AML-193 (cell line): ENCODE results near the gene UGT1A6.
"Not testable (repeated sequence)": the region's sequence is repeated elsewhere in the genome, so short reads cannot be mapped to it uniquely, and the experiment has no call there.

Experiments used
- DNase-seq, 2 experiments: peaks; one replicate each; lab custom pipeline; 2025; lab: John Stamatoyannopoulos, UW

UGT1A6 gene

DNA sequence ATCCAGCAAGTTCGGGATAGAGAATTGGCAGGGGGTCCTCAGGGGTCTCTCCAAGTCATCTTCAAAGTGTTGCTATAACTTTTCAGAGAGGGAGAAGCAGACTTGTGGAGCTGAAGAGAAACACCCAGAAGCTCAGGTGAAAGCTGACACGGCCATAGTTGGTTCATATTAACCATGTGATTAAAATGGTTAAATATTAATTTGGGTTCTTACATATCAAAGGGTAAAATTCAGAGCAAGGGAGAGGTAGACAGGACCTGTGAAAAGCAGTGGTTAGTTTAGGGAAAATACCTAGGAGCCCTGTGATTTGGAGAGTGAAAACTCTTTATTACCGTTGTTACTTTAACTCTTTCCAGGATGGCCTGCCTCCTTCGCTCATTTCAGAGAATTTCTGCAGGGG, at the start of gene UGT1A6:
Gene UGT1A6, plus strand, starts transcription at position 243 of the 400 bp plus-strand sequence. Its CDS starts 115 bp downstream, at position 358.
- DNase-seq = no peak

DNA sequence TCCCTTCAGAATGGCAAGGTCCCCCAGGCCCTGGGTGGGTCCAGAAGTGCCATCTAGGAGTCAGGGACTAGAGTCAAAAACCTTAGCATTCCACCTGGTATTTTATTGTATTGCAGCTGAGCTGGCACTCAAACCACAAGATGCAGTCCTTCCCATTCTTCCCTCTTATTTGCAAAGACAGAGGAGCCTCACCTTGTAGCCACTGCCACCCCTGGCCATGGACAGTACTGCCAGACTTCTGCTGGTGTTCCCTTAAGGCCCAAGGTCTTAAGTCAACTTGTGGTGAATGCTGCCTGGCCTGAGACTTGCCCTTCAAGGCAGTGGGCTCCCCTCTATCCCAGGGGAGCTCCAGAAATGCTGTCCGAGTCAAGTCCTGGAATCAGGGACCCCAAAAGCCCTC, 49.6 kb upstream of the UGT1A6 start:
- no peak for DNase-seq

DNA sequence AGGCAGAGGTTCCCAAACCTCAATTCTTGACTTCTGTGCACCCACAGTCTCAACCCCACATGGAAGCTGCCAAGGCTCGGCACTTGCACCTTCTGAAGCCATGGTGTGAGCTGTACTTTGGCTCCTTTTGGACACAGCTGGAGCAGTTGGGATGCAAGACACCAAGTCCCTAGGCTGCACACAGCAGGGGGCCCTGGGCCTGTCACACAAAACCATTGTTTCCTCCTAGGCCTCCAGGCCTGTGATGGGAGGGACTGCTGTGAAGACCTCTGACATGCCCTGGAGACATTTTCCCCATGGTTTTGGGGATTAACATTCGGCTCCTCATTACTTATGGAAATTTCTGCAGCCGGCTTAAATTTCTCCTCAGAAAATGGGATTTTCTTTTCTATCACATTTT, 46.7 kb upstream of the UGT1A6 start:
- not testable (repeated sequence) for DNase-seq

DNA sequence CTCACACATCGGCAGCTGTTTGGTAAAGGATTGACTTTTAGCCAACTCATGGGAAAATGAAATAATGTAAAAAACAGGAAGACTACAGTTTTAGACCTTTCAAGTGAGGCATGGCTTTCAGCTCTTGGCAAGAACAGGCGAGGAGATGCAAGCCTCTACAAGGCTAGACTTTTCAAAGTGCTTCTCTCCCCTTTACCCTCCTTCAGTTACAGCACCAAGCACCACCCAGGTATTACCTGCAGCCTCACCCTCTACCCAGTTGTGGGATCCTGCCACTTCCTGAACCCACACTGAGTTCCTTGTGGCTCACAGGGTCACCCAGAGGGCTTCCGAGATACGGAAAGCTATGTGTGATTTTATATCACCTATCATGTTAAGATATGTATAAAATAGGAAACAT, 41.7 kb upstream of the UGT1A6 start:
- DNase-seq = no peak

DNA sequence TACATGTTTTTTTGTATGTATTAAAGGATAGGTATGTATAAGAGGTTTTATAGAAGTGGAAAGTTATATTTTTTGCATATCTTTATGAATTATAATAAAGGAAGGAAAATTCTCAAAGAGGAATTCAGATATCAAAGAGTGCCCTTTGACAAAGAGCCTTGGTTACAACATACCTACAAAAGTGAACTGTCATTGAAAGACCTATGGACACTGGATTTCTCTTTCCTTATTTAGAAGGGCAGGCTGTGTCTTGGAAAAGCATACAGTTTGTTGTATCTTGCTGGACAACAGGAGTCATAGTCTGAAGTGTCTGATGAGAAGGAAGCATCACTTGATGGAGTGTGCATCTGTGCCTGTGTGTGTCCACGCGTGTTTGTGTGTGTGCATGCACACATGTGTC, 41.3 kb upstream of the UGT1A6 start:
- no peak for DNase-seq

DNA sequence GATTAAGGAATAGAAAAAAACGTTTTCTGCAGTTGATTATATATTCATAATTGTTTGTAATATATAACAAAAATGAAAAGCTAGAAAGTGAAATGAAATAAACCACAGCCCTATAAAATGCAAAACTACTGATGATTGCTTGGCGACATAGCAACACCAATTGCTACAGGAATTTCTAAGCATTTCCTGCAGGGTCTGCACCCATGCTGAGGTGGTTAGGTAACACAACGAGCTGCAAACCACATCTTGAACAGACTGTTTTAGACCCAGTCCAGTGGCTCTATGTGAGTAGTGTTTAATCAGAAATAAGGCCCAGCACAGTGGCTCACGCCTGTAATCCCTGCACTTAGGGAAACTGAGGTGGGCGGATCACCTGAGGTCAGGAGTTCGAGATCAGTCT, 38.2 kb upstream of the UGT1A6 start:
- no peak for DNase-seq

DNA sequence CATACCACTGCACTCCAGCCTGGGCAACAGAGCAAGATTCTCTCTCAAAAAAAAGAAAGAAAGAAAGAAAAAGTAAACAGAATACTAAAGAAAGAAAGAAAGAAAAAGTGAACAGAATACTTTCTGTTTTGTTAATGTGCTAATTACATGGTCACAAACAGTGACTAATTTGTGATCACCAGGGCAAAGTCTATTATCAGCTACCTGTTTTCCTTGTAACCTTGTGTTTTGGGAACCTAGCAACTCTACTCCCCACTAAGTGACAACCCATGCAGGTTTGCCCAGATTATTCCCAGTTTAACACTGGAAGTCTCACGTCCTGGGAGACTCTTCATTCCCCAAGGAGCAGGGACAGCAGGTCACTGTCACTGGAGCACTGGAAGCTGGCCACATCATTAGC, 37.6 kb upstream of the UGT1A6 start:
- DNase-seq = no peak

DNA sequence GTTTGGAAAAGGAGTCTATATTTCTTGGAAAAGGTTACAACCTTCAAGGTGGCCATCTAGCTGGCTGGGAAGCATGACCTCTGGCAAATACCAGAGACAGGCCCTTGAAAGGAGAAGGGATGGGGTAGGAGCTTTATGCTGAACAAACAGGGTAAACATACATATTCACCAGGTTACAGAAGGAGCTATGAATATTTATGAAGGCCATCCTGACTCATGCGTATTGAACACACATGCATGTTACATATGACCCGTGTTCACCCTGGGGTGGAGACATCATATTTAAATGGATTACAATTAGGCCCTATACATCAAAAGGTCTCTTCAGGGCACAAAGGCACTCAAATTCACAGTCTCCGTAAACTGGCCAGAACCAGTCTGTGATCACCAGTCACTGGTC, 36.7 kb upstream of the UGT1A6 start:
- DNase-seq = not testable (repeated sequence)

DNA sequence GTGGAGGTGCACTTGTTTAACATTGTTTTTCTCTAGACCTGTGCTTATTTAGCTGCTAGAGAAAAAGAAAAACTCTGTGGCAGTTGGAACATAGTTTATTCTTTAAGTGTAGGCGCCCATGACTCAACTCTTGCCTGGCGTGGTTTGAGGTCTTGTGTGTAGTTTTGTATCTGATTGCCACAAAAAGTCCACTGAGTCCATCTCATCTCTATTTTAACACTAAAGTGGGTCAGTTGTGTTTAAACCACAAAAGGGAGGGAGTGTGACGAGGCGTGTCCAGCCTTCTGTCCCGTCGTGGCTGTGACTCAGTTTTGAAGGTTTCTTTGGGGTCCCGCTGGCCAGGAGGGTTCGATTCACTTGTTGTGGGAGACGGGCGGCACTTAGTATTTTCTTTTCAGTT, 36.2 kb upstream of the UGT1A6 start:
- no peak for DNase-seq

DNA sequence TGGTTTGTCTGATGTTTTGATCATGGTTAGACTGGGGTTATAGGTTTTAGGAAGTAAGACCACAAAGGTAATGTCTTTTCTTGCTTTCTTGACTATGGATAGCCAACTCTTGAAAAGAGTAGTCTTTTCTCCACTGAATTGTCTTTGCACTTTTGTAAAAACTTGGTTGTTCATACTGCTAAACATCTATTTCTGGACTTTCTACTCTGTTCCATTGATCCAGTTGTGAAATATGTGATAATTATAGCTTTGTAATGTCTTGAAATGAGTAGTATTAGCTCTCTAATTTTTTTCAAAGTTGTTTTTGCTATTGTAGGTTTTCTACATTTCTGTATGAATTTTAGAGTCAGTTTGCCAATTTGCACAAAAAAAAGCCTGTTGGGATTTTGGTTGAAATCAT, 34.1 kb upstream of the UGT1A6 start:
- no peak for DNase-seq

DNA sequence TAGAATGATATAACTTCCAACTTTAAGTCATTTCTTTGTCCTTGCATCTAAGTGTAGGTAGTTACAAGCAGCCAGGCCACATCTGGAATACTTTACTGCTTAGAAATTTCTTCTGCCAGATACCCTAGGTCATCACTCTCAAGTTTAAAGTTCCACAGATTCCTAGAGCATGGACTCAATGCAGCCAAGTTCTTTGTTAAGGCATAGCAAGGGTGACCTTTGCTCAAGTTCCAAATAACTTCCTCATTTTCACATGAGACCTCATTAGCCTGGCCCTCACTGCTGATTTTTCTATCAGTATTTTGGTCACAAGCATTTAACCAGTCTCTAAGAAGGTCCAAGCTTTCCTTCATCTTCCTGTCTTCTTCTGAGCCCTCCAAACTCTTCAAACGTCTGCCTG, 28.8 kb upstream of the UGT1A6 start:
- no peak for DNase-seq

DNA sequence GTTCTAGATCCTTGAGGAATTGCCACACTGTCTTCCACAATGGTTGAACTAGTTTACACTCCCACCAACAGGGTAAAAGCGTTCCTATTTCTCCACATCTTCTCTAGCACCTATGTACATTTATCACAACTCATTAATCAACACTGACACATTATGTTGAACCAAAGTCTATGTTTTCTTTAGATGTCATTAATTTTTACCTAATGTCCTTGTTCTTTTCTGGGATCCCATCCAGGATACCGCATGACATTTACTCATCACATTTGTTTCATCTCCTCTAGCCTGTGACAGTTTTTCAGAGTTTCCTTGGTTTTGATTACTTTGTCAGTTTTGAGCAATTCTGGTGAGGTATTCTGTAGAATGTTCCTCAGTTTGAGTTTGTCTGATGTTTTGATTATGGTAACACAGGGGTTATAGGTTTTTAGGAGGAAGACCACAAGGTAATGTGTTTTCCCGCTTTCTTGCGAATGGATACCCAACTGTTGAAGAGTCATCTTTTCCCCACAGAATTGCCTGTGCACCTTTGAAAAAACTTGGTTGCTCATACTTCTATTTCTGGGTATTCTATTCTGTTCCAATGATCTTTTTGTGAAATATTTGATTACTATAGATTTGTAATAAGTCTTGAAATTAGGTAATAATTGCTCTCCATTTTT, 24.0 kb upstream of the UGT1A6 start:
- no peak for DNase-seq

DNA sequence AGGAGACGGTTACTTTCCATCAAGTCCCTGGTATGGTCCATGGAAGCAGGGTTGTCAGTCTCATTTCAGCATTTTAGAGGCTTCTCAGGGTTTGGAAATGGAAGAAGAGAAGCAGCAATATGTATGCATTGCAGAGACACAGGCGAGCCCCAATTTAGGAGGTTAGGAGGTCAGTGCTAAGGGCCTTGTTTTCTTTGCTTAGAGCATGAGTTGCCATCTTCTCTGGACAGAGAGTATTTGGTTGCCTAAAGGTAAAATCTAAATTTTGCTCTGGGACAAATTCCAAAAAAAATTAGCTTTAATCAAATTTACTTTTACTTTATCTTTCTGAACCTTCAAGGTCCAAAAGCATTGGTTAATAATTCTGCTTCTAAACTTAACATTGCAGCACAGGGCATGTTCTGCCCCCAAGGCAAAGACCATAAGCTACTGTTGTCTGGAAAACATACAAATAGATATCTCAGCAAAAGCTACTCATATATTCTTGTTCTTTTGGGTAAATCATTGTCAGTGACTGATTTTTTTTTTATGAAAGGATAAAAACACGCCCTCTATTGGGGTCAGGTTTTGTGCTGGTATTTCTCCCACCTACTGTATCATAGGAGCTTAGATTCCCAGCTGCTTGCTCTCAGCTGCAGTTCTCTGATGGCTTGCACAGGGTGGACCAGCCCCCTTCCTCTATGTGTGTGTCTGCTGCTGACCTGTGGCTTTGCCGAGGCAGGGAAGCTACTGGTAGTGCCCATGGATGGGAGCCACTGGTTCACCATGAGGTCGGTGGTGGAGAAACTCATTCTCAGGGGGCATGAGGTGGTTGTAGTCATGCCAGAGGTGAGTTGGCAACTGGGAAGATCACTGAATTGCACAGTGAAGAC, 21.2 kb upstream of the UGT1A6 start, which contains the start of gene UGT1A9:
Gene UGT1A9, plus strand, starts transcription at position 609 of the 872 bp plus-strand sequence. Its CDS starts 37 bp downstream, at position 646.
- no peak for DNase-seq

DNA sequence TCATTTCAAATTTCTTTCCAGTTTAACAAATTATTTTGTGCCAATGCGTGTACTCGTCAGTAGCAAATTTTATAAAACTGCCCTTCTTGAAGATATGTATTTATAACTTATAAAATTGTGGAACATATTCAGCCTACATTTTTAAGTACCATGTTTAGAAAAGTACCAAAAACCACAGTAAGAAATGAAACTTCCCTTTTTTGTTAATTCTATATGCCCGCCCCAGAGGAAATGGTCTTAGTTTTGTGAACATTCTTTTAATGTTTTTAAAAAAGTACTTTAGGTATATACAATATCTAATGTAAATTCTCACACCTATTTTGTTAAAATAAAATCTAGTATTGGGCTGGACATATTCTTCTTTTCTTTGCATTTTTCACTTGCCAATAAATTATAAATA, 19.8 kb upstream of the UGT1A6 start:
- DNase-seq = no peak

DNA sequence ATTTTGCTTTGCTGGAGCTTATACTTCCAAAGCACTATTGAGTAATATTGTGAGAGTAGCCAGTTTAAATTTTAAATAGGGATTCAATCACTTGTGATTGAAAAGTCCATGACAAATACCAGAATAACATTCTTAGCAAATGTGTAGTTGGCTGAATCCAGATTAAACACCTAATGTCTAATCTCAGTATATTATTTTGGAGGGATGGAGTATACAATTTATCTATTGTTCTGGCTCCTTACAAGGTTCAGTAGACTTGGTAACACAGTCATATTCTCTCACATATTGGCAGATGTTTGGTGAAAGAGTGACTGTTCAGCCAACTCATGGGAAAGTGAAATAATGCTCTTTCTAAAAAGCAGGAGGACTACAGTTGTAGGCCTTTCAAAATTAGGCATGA, 18.8 kb upstream of the UGT1A6 start:
- no peak for DNase-seq

DNA sequence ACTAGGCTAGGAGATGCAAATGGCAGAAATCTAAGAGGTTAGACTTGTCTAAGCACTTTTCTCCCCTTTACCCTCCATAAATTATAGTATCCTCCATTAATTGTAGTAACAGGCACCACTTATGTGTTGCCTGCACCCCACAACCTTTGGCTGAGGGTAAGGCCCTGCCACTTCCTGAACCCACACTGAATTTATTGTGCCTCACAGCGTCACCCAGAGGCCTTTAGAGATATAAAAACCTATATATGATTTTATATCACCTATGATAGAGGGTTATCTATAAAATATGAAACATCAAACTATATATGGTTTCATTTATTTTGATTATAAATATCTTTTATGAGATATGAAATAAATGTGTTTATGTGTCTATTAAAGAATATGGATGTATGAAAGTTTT, 18.4 kb upstream of the UGT1A6 start:
- no peak for DNase-seq

DNA sequence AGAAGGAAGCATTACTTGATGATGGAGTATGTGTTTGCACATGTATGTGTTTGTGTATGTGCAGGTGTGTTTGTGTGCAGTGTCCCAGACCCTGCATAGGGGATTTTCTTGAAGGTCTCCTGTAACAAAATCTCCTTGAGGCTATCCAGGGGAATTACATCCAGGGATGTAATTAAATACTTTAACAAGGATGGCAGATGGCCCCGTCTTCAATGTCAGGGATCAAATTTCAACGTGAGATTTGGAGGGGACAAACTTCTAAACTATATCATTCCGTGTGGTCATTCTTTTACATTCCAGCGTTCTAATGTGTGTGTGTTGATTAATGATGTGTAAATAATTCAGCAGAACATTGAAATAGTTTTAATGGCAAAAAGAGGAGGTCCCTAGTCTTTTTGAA, 17.7 kb upstream of the UGT1A6 start:
- DNase-seq = no peak

DNA sequence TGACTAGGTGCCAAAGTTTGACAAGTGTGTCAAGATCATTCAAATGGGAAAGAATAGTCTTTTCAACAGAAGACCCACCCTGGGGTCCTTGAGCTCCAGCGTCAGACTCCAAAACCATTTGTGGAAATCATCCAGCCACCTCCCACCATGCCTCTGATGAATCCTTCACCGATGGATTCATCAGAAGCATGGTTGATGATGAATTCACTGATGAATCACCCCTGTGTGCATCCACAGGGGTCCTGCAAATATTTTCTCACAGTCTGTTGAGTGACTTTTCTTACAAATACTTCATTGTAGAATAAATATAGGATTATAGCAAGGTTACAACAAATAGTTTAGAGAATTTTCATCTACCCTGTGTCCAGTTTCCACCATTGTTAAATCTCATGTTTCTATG, 16.6 kb upstream of the UGT1A6 start:
- DNase-seq = no peak

DNA sequence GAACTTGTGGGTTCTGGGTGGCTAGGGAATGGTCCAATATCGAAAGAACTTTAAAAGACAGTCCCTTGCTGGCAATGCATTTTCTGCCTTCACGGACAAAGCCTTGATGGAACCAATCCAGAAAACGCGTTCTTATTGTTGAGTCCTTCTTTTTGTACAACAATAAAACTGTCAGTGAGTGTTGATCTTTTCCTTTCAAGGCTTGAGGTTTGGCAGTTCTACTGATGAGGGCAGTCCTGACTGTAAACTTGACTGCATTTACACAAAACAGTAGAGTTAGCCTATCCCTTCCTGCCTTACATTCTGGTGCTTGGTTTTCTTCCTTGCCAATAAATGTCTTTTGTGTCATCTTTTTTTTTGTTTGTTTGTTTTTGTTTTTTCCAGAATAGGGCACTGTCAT, 13.5 kb upstream of the UGT1A6 start:
- DNase-seq = no peak

DNA sequence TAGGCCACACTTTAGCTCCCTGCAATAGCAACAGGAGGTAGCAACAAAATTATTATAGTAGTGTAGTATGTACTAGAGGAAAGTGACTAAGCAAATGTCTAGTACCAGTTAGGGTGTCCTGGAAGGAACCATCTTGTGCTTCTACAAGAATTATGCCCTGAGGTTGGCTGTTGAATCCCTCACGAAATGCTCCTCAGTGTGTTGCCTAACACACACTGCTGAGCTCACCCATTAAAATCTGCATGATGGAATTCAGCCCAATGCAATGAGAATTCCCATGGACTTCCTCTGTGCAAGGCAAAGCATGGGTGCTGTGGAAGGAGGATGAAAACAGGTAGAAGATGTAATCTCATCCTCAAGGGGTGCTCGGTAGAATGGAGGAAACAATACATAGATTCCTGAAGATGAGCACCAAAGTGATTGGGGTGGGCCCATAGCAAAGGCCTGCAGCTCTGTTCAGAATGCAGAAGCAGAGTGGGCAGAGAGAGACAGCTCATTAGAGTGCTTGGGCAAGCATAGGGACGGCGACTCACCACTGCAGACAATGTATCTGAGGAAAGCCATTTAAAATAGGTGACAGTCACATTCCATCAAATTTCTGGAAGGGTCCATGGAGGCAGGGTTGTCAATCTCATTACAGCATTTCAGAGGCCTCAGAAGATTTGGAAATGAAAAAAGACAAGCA, 12.2 kb upstream of the UGT1A6 start:
- no peak for DNase-seq

DNA sequence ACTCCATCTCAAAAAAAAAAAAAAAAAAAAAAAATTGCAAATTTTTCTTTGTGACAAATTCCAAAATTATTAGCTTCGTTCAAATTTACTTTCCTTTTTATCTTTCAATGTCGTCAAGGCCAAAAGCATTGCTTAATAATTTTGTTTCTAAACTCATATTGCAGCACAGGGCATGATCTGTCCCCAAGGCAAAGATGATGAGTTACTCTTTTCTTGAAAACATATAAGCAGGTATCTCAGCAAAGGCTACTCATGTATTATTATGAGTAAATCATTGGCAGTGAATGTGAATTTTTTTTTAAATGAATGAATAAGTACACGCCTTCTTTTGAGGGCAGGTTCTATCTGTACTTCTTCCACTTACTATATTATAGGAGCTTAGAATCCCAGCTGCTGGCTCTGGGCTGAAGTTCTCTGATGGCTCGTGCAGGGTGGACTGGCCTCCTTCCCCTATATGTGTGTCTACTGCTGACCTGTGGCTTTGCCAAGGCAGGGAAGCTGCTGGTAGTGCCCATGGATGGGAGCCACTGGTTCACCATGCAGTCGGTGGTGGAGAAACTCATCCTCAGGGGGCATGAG, 11.1 kb upstream of the UGT1A6 start, which contains the start of gene UGT1A7:
Gene UGT1A7, plus strand, starts transcription at position 381 of the 579 bp plus-strand sequence. Its CDS starts 37 bp downstream, at position 418.
- no peak for DNase-seq

DNA sequence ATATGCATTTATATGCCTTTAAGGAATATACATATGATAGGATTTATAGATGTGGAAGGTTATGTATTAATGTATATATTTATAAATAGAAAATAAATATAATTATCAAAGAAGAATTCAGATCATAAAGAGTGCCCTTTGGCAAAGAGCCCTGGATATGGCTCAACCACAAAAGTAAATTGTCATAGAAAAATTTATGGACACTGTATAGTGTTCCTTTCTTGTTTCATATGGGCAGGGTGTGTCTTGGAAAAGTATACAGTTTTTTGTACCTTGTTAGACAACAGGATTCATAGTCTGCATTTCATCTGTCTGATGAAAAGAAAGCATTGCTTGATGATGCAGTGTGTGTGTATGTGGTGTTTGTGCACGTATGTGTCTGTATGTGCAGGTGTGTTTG, 8.1 kb upstream of the UGT1A6 start:
- no peak for DNase-seq
